D721Med (cell line): ENCODE data around the gene PRR33.
"Not testable (repeated sequence)": the region's sequence is repeated elsewhere in the genome, so short reads cannot be mapped to it uniquely, and the experiment has no call there.

Experiments used
- DNase-seq: peaks from one replicate; pipeline ENCODE4 v3.0.0; 2011; ENCODE audit warnings: low spot score; ENCODE audit not compliant: insufficient read length
- FAIRE-seq: peaks from 2 replicates; lab custom pipeline; 2011; peaks lifted over from hg19 to GRCh38; lab: Jason Lieb, UNC
- CTCF ChIP-seq: IDR thresholded peaks from 2 replicates; pipeline ENCODE4 v1.5.1; 2012; ENCODE audit warnings: mild to moderate bottlenecking, control low read depth; ENCODE audit not compliant: insufficient read depth; ENCODE audit errors: missing control alignments

PRR33 gene

GRCh38 chr11:1879342-1879940, 12.3 kb downstream of the PRR33 start:
- DNase-seq, result no peak
- no peak for FAIRE-seq
- no peak for TF ChIP-seq CTCF

GRCh38 chr11:1878137-1879031, 13.3 kb downstream of the PRR33 start:
- FAIRE-seq (no peak), DNase-seq (no peak)
- no peak for TF ChIP-seq CTCF

GRCh38 chr11:1877211-1878136, 14.2 kb downstream of the PRR33 start:
- DNase-seq (no peak), FAIRE-seq (no peak)
- TF ChIP-seq CTCF, result no peak

GRCh38 chr11:1876361-1877063, 15.2 kb downstream of the PRR33 start:
- TF ChIP-seq CTCF, result peak; percentile 28
- no peak for FAIRE-seq
- no peak for DNase-seq

- DNase-seq, FAIRE-seq: not testable (repeated sequence)
Measured at GRCh38 chr11:1875851-1876301, 15.8 kb downstream of the PRR33 start.

GRCh38 chr11:1875093-1875850, 16.4 kb downstream of the PRR33 start:
- DNase-seq (no peak), FAIRE-seq (no peak)
- TF ChIP-seq CTCF, result no peak

- FAIRE-seq, result not testable (repeated sequence)
Measured at GRCh38 chr11:1874441-1875092, 17.1 kb downstream of the PRR33 start.

GRCh38 chr11:1873813-1874150, 17.9 kb downstream of the PRR33 start:
- not testable (repeated sequence) for FAIRE-seq

More at GRCh38 chr11:1874441-1875092, 17.1 kb downstream of the PRR33 start:
- not testable (repeated sequence) for DNase-seq

More at GRCh38 chr11:1873813-1874150, 17.9 kb downstream of the PRR33 start:
- not testable (repeated sequence) for DNase-seq
